Measurements from ENCODE around the gene CHRND.

- TF ChIP-seq CTCF (IDR thresholded peaks at IDR 0.05 in 4 of 5, conservative IDR thresholded peaks at IDR 0.05 in 1 of 5), result no peak
- TF ChIP-seq POLR2A (IDR thresholded peaks at IDR 0.05), result no peak
Measured at GRCh38 chr2:232569541-232569940, 43.6 kb downstream of the CHRND start.
